ENCODE measurements around the gene KIAA0930. TPM values are rescaled to one million over a fixed set of nuclear protein-coding genes. Genes with fewer than 3 reads are reported as not detected.

KIAA0930 gene
- total RNA-seq, 2 experiments from 2014 or later, result 6.7 to 7.4 TPM

GRCh38 chr22:45254789-45255278, 14.1 kb upstream of the KIAA0930 start:
- H3K27ac Mint-ChIP-seq, result no peak overlapping the region
- Histone ChIP-seq H3K4me3 (ENCODE audit: low read length) (no peak overlapping the region), H3K4me1 (ENCODE audit: insufficient read depth, low read length) (peaks cover 4% of the 10 kb centered on the region), H3K36me3 (ENCODE audit: insufficient read depth, low read length) (no peaks in the 10 kb centered on the region), H3K27ac (ENCODE audit: low read depth in 1 of 2, low read length in 2 of 2) (no peak overlapping the region), H3K27me3 (ENCODE audit: control insufficient read depth in 1 of 2, insufficient read depth in 2 of 2, low read length in 2 of 2) (no peaks in the 10 kb centered on the region), H3K9me3 (ENCODE audit: control insufficient read depth in 1 of 2, insufficient read depth in 1 of 2, low read length in 2 of 2) (no peaks in the 10 kb centered on the region)
- no peaks in the 10 kb centered on the region for H3K4me1 Mint-ChIP-seq (ENCODE audit: low read depth)
- no peak for TF ChIP-seq CTCF (IDR thresholded peaks at IDR 0.05)
- no peaks in the 10 kb centered on the region for H3K36me3 Mint-ChIP-seq (ENCODE audit: low read depth)
- ChIA-PET POLR2A (no interaction called here), CTCF (no interaction called here)
- H3K27me3 Mint-ChIP-seq, result peaks cover 2% of the 10 kb centered on the region
- DNase-seq, result peak in 1 of 14 experiments; percentile 58
- no peak for ATAC-seq (ENCODE audit: poor library complexity)
- H3K9me3 Mint-ChIP-seq, result no peaks in the 10 kb centered on the region
- H3K4me3 Mint-ChIP-seq, result no peak overlapping the region
- intact Hi-C loops (cut with DNase I, micrococcal nuclease), result no loop called here

- Mint-ChIP-seq H3K36me3 (ENCODE audit: low read depth) (no peaks in the 10 kb centered on the region), H3K27me3 (no peaks in the 10 kb centered on the region), H3K9me3 (no peaks in the 10 kb centered on the region), H3K4me3 (no peak overlapping the region), H3K4me1 (ENCODE audit: low read depth) (no peaks in the 10 kb centered on the region), H3K27ac (no peak overlapping the region)
- no peaks in the 10 kb centered on the region for H3K36me3 ChIP-seq (ENCODE audit: insufficient read depth, low read length)
- CTCF ChIA-PET, result no interaction called here
- POLR2A ChIA-PET, result no interaction called here
- no peaks in the 10 kb centered on the region for H3K9me3 ChIP-seq (ENCODE audit: control insufficient read depth in 1 of 2, insufficient read depth in 1 of 2, low read length in 2 of 2)
- peaks cover 4% of the 10 kb centered on the region for H3K4me1 ChIP-seq (ENCODE audit: insufficient read depth, low read length)
- no peak for DNase-seq
- no peak overlapping the region for H3K27ac ChIP-seq (ENCODE audit: low read depth in 1 of 2, low read length in 2 of 2)
- no peaks in the 10 kb centered on the region for H3K27me3 ChIP-seq (ENCODE audit: control insufficient read depth in 1 of 2, insufficient read depth in 2 of 2, low read length in 2 of 2)
- intact Hi-C loops (cut with DNase I, micrococcal nuclease), result no loop called here
- no peak for TF ChIP-seq CTCF (IDR thresholded peaks at IDR 0.05)
- ATAC-seq (ENCODE audit: poor library complexity), result no peak
- no peak overlapping the region for H3K4me3 ChIP-seq (ENCODE audit: low read length)
Measured at GRCh38 chr22:45254388-45254787, 13.7 kb upstream of the KIAA0930 start.

- no peaks in the 10 kb centered on the region for H3K9me3 Mint-ChIP-seq
- CTCF ChIA-PET, result no interaction called here
Measured at GRCh38 chr22:45253039-45253641, 12.4 kb upstream of the KIAA0930 start.

More at GRCh38 chr22:45253039-45253641, 12.4 kb upstream of the KIAA0930 start:
- H3K4me1 Mint-ChIP-seq (ENCODE audit: low read depth), result no peaks in the 10 kb centered on the region
- no peak overlapping the region for H3K4me3 Mint-ChIP-seq
- DNase-seq (no peak), ATAC-seq (ENCODE audit: poor library complexity) (no peak)
- Histone ChIP-seq H3K4me3 (ENCODE audit: low read length) (no peak overlapping the region), H3K27ac (ENCODE audit: low read depth in 1 of 2, low read length in 2 of 2) (no peak overlapping the region), H3K9me3 (ENCODE audit: control insufficient read depth in 1 of 2, insufficient read depth in 1 of 2, low read length in 2 of 2) (no peaks in the 10 kb centered on the region), H3K36me3 (ENCODE audit: insufficient read depth, low read length) (no peaks in the 10 kb centered on the region), H3K4me1 (ENCODE audit: insufficient read depth, low read length) (peaks cover 4% of the 10 kb centered on the region), H3K27me3 (ENCODE audit: control insufficient read depth in 1 of 2, insufficient read depth in 2 of 2, low read length in 2 of 2) (no peaks in the 10 kb centered on the region)
- no peak overlapping the region for H3K27ac Mint-ChIP-seq
- H3K36me3 Mint-ChIP-seq (ENCODE audit: low read depth), result no peaks in the 10 kb centered on the region
- H3K27me3 Mint-ChIP-seq, result no peaks in the 10 kb centered on the region
- no peak for TF ChIP-seq CTCF (IDR thresholded peaks at IDR 0.05)
- intact Hi-C loops (cut with DNase I, micrococcal nuclease), result no loop called here
- POLR2A ChIA-PET, result no interaction called here

Measured in CD4-positive, alpha-beta T cell (primary cell).